K562 (cell line): ENCODE data around the gene PPIH. TPM values are rescaled to one million over a fixed set of nuclear protein-coding genes. Genes with fewer than 3 reads are reported as not detected.

Experiments
- BCL6 ChIP-seq: fragments of 250-450 bp; sonication (Bioruptor Pico); IDR thresholded peaks from 2 replicates; pipeline ENCODE4 v1.4.0; 2020
- CBFB ChIP-seq: sonication (generic); formaldehyde crosslinking; IDR thresholded peaks from 2 replicates; pipeline ENCODE4 v1.4.0; 2020; ENCODE audit warnings: mild to moderate bottlenecking, missing genetic modification reagents
- FOXA3 ChIP-seq, 2 experiments: fragments of 450-650 bp in 1 of 2; sonication (generic) in 1 of 2; formaldehyde crosslinking; IDR thresholded peaks in 1 of 2; conservative IDR thresholded peaks in 1 of 2; 2 replicates each; pipeline versions ENCODE4 v1.4.0 to v1.8.0; 2020 to 2022; ENCODE audit warnings: mild to moderate bottlenecking in 2 of 2, missing genetic modification reagents in 1 of 2
- FOXK1 ChIP-seq: sonication (generic); formaldehyde crosslinking; IDR thresholded peaks from 2 replicates; pipeline ENCODE4 v1.8.0; 2022; ENCODE audit warnings: missing genetic modification reagents, mild to moderate bottlenecking, borderline replicate concordance
- MAFK ChIP-seq: IDR thresholded peaks from 2 replicates; pipeline ENCODE4 v1.6.1; 2011; ENCODE audit warnings: low read length, improper control_type of control experiment
- NUFIP1 ChIP-seq: fragments of 450-650 bp; IDR thresholded peaks from 2 replicates; pipeline ENCODE4 v1.6.1; 2018; ENCODE audit not compliant: partially characterized antibody
- PHTF2 ChIP-seq: fragments of 250-450 bp; sonication (Bioruptor Pico); IDR thresholded peaks from 2 replicates; pipeline ENCODE4 v1.5.0; 2021; ENCODE audit warnings: mild to moderate bottlenecking
- PKNOX1 ChIP-seq: fragments of 450-650 bp; IDR thresholded peaks from 2 replicates; pipeline ENCODE4 v1.6.1; 2016
- REST ChIP-seq, 2 experiments: fragments of 450-650 bp; formaldehyde crosslinking in 1 of 2; IDR thresholded peaks; 2 replicates each; pipeline versions ENCODE4 v1.4.0 to v1.6.1; 2014 to 2020; ENCODE audit warnings: mild to moderate bottlenecking in 2 of 2, borderline replicate concordance in 1 of 2, low read depth in 1 of 2
- SAFB ChIP-seq: fragments of 200-400 bp; formaldehyde crosslinking; IDR thresholded peaks from 2 replicates; pipeline ENCODE4 v1.6.1; 2017; ENCODE audit warnings: low read depth, low read length, borderline replicate concordance
- ZHX1 ChIP-seq: fragments of 150-350 bp; conservative IDR thresholded peaks from 2 replicates; pipeline ENCODE4 v1.6.1; 2014; ENCODE audit warnings: low read length
- ZNF561 ChIP-seq: fragments of 450-650 bp; formaldehyde crosslinking; conservative IDR thresholded peaks from 2 replicates; pipeline ENCODE4 v1.4.0; 2020; ENCODE audit warnings: mild to moderate bottlenecking, moderate library complexity
- polyA plus RNA-seq, 8 experiments: library from polyadenylated mRNA; depleted of rRNA in 4 of 8; stranded (reverse) in 5 of 8; unstranded in 3 of 8; fragments of >200 nt; fragmentation: Nextera tagmentation in 2 of 8; fragmentation: Illumina TruSeq in 1 of 8; extraction: Ambion mirVana in 2 of 8; extraction: Trizol in 1 of 8; gene quantifications; 2 replicates each; pipeline versions ENCODE4 v1.2.1 to v1.2.3, GENCODE V29; 2011 to 2014; ENCODE audit warnings: inconsistent platforms in 1 of 8, missing spikeins in 1 of 8
- total RNA-seq, 7 experiments: library from RNA; depleted of rRNA in 6 of 7; stranded (reverse); fragments of >200 nt in 6 of 7; fragmentation: Illumina TruSeq in 2 of 7; extraction: Trizol in 2 of 7; gene quantifications; 2 replicates each; pipeline versions ENCODE4 v1.2.1 to v1.2.3, GENCODE V29; 2011 to 2021; ENCODE audit warnings: low replicate concordance in 1 of 7
- TF ChIP-seq, protein P1 (sequence below), 2 experiments: IDR thresholded peaks in 1 of 2; conservative IDR thresholded peaks in 1 of 2; 2 replicates each; pipeline ENCODE4 v1.6.1; 2016; ENCODE audit warnings: low read depth in 2 of 2, mild to moderate bottlenecking in 1 of 2, missing compliant biosample characterization in 1 of 2, missing genetic modification characterization in 1 of 2, moderate library complexity in 1 of 2

PPIH gene
- total and polyA plus RNA-seq, 9 of the 15 experiments (the other 6 are each of a cell fraction or from before 2014, with no cell fraction given) = 197 to 470 (median 277) TPM

DNA sequence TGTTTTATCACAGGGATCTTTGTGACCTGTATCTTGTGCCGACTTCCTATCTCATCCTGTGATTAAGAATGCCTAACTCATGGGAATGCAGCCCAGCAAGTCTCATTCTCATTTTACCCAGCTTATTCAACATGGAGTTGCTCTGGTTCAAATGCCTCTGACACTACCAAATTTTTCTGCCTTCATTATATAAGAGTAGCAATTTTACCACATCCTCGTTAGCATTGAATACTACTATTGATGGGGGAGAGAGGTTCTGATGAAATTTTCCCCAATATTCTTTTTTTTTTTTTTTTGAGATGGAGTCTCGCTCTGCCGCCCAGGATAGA is 44.5 kb upstream of the PPIH start (continued):
- TF ChIP-seq REST (IDR thresholded peaks at IDR 0.05; ENCODE audit: borderline replicate concordance) (peak; percentile 27; the same call in 1 of the 2 replicates), REST (CRISPR knock-in tag; IDR thresholded peaks at IDR 0.05; ENCODE audit: low read depth) (no peak), FOXK1 (CRISPR knock-in tag) (no peak), FOXA3 (CRISPR knock-in tag; conservative IDR thresholded peaks at IDR 0.05 in 1 of 2, IDR thresholded peaks at IDR 0.05 in 1 of 2) (no peak), PKNOX1 (no peak), ZHX1 (no peak), BCL6 (0 out of 2 replicates have a peak, but pooled peaks have one; percentile 33), MAFK (no peak), NUFIP1 (no peak), CBFB (CRISPR knock-in tag) (no peak), ZNF561 (CRISPR knock-in tag) (no peak), SAFB (no peak), PHTF2 (no peak)
- TF ChIP-seq, protein P1, sequence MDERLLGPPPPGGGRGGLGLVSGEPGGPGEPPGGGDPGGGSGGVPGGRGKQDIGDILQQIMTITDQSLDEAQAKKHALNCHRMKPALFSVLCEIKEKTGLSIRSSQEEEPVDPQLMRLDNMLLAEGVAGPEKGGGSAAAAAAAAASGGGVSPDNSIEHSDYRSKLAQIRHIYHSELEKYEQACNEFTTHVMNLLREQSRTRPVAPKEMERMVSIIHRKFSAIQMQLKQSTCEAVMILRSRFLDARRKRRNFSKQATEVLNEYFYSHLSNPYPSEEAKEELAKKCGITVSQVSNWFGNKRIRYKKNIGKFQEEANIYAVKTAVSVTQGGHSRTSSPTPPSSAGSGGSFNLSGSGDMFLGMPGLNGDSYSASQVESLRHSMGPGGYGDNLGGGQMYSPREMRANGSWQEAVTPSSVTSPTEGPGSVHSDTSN (CRISPR knock-in tag; IDR thresholded peaks at IDR 0.05; ENCODE audit: low read depth) = no peak
- TF ChIP-seq, protein P1 (tag; conservative IDR thresholded peaks at IDR 0.05; ENCODE audit: low read depth) = no peak
